A673 (cell line): ENCODE results near the gene LAMA3. TPM values are rescaled to one million over a fixed set of nuclear protein-coding genes. Genes with fewer than 3 reads are reported as not detected.

ENCODE experiments used
- BruUV-seq: library from RNA; stranded (reverse); fragments of 400-500 nt; replicated peaks from 2 replicates; lab custom pipeline; 2021; lab: Mats Ljungman, UMichigan
- CTCF ChIA-PET: fragments of 300-600 bp; sonication (Branson Sonifier 250); formaldehyde crosslinking; loops from one replicate; lab custom pipeline; 2022; ENCODE audit warnings: antibody characterized with exemption; lab: Charles Lee
- POLR2A ChIA-PET: fragments of 300-600 bp; sonication (Branson Sonifier 250); formaldehyde crosslinking; loops from one replicate; lab custom pipeline; 2022; ENCODE audit warnings: antibody characterized with exemption; ENCODE audit not compliant: low non-redundant PET; lab: Charles Lee
- DNase-seq: peaks from one replicate; pipeline ENCODE4 v3.0.0-alpha.2; 2015; ENCODE audit warnings: low spot score
- H3K27ac ChIP-seq: fragments of 200-600 bp; sonication (generic); 2 replicates; pipeline ENCODE4 v1.5.1; 2016; ENCODE audit warnings: mixed run types, low read depth, mild to moderate bottlenecking, mixed read lengths, antibody characterized with exemption, low read length; ENCODE audit not compliant: poor library complexity, severe bottlenecking
- H3K27me3 ChIP-seq: fragments of 200-600 bp; sonication (generic); replicated peaks from 2 replicates; pipeline ENCODE4 v1.6.1; 2017; ENCODE audit warnings: mixed run types, low read depth, mild to moderate bottlenecking, mixed read lengths, antibody characterized with exemption, low read length; ENCODE audit not compliant: insufficient read depth, poor library complexity
- H3K36me3 ChIP-seq: fragments of 200-600 bp; sonication (generic); 2 replicates; pipeline ENCODE4 v1.6.1; 2016; ENCODE audit warnings: mixed run types, mild to moderate bottlenecking, mixed read lengths, antibody characterized with exemption, low read length; ENCODE audit not compliant: insufficient read depth, poor library complexity, severe bottlenecking
- H3K4me1 ChIP-seq: fragments of 200-600 bp; sonication (generic); 2 replicates; pipeline ENCODE4 v1.6.1; 2017; ENCODE audit warnings: mixed run types, mild to moderate bottlenecking, mixed read lengths, antibody characterized with exemption, low read length; ENCODE audit not compliant: insufficient read depth, poor library complexity, severe bottlenecking
- H3K4me3 ChIP-seq: fragments of 200-600 bp; sonication (generic); 2 replicates; pipeline ENCODE4 v1.5.1; 2016; ENCODE audit warnings: low read depth, mixed run types, mild to moderate bottlenecking, mixed read lengths, low read length; ENCODE audit not compliant: poor library complexity, severe bottlenecking
- H3K9me3 ChIP-seq: fragments of 200-600 bp; sonication (generic); 2 replicates; pipeline ENCODE4 v1.6.1; 2016; ENCODE audit warnings: mixed run types, low read depth, mild to moderate bottlenecking, mixed read lengths, antibody characterized with exemption, low read length; ENCODE audit not compliant: poor library complexity, severe bottlenecking
- CTCF ChIP-seq: fragments of 300-800, 200-600 bp; sonication (generic); conservative IDR thresholded peaks from 2 replicates; pipeline ENCODE4 v1.5.1; 2017; ENCODE audit warnings: low read depth, mild to moderate bottlenecking, antibody characterized with exemption, low read length, moderate library complexity, mixed read lengths
- EZH2 ChIP-seq: fragments of 200-600 bp; sonication (generic); IDR thresholded peaks from 2 replicates; pipeline ENCODE4 v1.6.1; 2017; ENCODE audit warnings: borderline replicate concordance, low read depth, mild to moderate bottlenecking, mixed read lengths, antibody characterized with exemption, low read length; ENCODE audit not compliant: poor library complexity, severe bottlenecking
- intact Hi-C: fragments of 100-400 bp; cut with micrococcal nuclease; formaldehyde crosslinking; loops from one replicate; pipeline ENCODE4 v1.10.0; 2022; ENCODE audit not compliant: unreplicated experiment
- total RNA-seq: library from RNA; stranded (reverse); gene quantifications from 2 replicates; pipeline ENCODE4 v1.2.3, GENCODE V29; 2021

LAMA3 gene
- total RNA-seq, 1 experiment from 2014 or later = 2.7 TPM

- no peak for TF ChIP-seq CTCF
- TF ChIP-seq EZH2 = no peak
- no peaks in the 10 kb centered on the region for H3K4me1 ChIP-seq
- no peaks in the 10 kb centered on the region for H3K27me3 ChIP-seq
- H3K4me3 ChIP-seq = no peak overlapping the region
- no peaks in the 10 kb centered on the region for H3K9me3 ChIP-seq
- no TSS peak for BruUV-seq
- H3K27ac ChIP-seq = no peak overlapping the region
- no peak for DNase-seq
- CTCF ChIA-PET = no interaction called here
- intact Hi-C loops = no loop called here
- no peaks in the 10 kb centered on the region for H3K36me3 ChIP-seq
- POLR2A ChIA-PET = no interaction called here
Measured at GRCh38 chr18:23793985-23794867, 105.0 kb downstream of the LAMA3 start.

DNA sequence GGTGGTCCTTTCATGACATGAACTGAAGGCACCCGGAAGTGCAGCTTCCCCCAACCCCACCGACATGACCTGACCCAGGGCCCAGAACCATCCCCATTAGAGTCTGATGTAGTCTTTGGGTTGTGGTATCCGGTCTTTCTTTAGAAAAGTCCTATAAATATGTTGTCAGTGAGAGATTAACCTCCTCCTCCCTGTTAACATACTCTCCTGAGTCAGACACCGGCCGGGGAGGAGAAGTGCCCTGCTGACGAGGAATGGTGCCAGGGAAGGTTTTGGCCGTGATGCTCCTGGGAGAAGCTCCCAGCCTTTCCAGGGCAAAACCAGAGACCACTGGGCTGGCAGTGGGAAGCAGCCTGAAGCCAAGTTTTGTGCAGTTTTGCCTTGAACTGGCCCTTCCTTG is 109.0 kb downstream of the LAMA3 start:
- no TSS peak for BruUV-seq
- no peaks in the 10 kb centered on the region for H3K4me1 ChIP-seq
- TF ChIP-seq EZH2 (no peak), CTCF (no peak)
- intact Hi-C loops = no loop called here
- H3K27ac ChIP-seq = no peak overlapping the region
- DNase-seq = no peak
- no peaks in the 10 kb centered on the region for H3K27me3 ChIP-seq
- POLR2A ChIA-PET = no interaction called here
- H3K9me3 ChIP-seq = no peaks in the 10 kb centered on the region
- H3K36me3 ChIP-seq = no peaks in the 10 kb centered on the region
- CTCF ChIA-PET = no interaction called here
- H3K4me3 ChIP-seq = no peak overlapping the region

DNA sequence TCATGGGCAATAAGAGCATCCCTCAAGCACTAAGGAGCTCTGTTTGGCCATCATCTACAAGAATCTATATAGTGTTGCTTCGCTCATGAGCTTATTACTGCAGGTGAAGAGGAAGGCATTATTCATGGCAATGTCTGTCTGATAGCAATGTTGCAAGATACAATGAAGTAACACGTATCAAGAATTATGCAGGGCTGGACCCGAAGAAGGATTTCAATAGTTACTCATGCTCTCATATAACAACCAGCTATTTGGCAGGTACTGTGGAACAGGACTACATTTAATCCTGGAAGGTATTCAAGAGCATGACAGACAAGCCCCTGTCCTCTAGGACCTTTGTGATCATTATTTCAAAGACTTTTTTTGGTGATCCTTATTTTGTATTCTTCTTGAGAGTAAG is 109.6 kb downstream of the LAMA3 start:
- H3K4me3 ChIP-seq = no peak overlapping the region
- POLR2A ChIA-PET = no interaction called here
- no TSS peak for BruUV-seq

More for the DNA sequence above, 109.6 kb downstream of the LAMA3 start:
- H3K27ac ChIP-seq = no peak overlapping the region
- intact Hi-C loops = no loop called here
- H3K9me3 ChIP-seq = no peaks in the 10 kb centered on the region
- no peak for DNase-seq
- no peaks in the 10 kb centered on the region for H3K27me3 ChIP-seq
- TF ChIP-seq EZH2 (no peak), CTCF (no peak)
- H3K4me1 ChIP-seq = no peaks in the 10 kb centered on the region
- H3K36me3 ChIP-seq = no peaks in the 10 kb centered on the region
- CTCF ChIA-PET = no interaction called here
